HG03558 (cell line): Measurements from ENCODE around the gene ERAL1.
"Not testable (repeated sequence)": the region's sequence is repeated elsewhere in the genome, so short reads cannot be mapped to it uniquely, and the experiment has no call there.

Source experiments
- ATAC-seq: cut with Tn5 transposase; IDR thresholded peaks from one replicate; pipeline ENCODE4 v1.9.1; 2021; ENCODE audit warnings: moderate number of reproducible peaks; ENCODE audit not compliant: unreplicated experiment; ENCODE audit errors: extremely low read depth

The ERAL1 gene

GRCh38 chr17:28877150-28877711 lies 22.4 kb downstream of the ERAL1 start:
- ATAC-seq, result not testable (repeated sequence)

DNA sequence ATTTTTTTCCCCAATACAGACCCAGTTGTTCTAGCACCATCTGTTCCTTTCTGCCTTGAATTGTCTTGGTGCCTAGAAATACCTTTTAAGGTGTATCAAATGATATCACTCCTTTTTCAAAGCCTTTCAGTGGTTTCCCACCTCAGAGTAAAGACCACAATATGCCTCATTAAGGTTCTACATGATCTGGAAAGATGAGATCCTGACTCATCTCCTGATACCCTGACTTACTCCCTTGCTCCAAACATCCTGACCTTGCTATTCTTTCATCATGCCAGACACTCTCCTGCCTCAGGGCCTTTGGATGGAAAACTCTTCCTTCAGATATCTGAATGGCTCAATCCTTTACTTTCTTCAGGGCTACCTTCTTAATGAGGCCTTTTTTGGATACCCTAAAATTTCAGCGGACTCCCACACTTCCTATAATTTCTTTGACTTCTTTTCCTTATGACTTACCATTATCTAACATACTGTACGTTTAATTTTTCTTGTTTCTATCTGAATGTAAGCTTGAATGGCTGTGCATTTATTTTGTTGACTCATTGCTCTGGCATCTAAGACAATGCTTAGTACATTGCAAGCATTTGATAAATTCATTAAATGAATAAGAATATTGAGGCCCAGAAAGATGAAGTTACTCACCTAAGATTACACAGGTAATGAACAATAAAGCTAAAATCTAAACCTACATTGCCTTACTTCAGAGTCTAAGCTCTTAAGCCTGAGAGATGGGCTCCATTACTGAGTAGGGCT lies 23.5 kb downstream of the ERAL1 start:
- no peak for ATAC-seq

DNA sequence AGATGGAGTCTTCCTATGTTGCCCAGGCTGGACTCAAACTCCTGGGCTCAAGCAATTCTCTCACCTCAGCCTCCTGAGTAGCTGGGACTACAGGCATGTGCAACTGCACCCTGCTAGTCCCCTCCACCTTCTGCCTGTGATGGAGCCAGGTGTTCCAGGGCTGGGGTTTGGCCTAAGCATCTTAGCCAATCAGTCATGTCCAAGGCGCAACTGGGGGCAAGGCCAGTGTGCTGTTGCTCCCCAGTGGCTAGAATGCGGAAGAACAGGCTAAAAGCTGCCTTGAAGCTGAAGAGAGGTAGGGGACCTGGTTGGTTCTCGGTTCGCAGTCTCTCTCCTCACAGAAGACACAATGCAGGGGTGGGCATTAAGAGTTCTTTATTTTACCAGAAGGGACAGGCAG lies 24.2 kb downstream of the ERAL1 start:
- ATAC-seq, result no peak

- ATAC-seq, result no peak
These were observed 25.2 kb downstream of the ERAL1 start for GRCh38 chr17:28879886-28880571.

- no peak for ATAC-seq
These were observed 25.7 kb downstream of the ERAL1 start for GRCh38 chr17:28880572-28880945.

GRCh38 chr17:28881533-28882056 lies 26.8 kb downstream of the ERAL1 start:
- ATAC-seq, result no peak

DNA sequence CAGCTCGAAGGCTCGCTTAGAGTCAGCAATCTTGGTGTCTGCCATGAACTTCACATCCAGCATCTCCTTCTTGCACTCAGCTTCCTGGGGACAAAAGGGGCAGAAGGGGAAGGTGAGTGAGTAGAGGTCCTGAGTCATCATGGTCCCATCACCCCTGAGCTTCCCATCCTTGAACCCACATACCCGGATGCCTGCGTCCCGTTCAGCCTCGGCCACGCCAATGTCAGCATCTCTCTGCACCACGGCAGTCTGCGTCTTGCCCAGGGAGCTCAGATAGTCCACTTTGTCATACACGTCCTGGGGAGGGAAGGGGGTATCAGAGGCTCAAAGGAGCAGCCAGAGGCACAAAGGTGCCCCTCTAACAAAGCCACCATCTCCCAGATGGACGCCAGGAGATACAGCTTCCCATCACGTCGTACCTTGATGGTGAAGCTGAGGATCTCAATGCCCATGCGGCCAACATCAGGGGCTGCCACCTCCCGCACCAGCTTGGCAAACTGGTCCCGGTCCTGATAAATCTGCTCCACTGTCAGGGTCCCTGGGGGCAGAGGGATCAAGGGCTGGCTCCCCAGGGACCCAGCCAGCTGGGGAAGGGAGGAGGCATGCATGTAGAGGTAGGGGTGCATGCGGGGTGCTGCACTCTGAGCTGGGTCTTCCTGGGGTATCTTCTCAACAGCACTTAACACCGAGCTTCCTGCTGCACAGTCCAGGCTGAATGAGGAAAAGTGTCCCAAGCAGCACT lies 27.5 kb downstream of the ERAL1 start:
- ATAC-seq, result no peak

- no peak for ATAC-seq
These were observed 29.3 kb downstream of the ERAL1 start for GRCh38 chr17:28883967-28884702.

DNA sequence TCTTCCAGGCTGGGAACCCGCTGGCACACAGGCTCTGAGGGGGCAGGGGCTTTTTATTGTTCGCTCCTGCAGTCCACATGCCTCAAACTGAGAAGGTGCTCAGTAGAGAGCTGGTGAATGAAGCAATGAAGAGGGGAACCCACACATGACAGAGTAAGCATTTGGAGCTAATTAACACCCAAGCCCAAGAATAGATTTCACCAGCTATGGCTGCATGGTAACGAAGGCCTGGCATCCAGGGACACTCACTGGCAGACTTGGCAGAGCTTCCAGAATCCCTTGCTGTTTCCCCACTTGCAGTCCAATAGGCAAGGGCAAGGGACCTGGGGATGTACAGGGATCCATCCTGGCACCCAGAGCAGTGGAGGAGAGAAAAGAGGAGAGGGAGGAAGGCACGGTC lies 30.5 kb downstream of the ERAL1 start:
- no peak for ATAC-seq

DNA sequence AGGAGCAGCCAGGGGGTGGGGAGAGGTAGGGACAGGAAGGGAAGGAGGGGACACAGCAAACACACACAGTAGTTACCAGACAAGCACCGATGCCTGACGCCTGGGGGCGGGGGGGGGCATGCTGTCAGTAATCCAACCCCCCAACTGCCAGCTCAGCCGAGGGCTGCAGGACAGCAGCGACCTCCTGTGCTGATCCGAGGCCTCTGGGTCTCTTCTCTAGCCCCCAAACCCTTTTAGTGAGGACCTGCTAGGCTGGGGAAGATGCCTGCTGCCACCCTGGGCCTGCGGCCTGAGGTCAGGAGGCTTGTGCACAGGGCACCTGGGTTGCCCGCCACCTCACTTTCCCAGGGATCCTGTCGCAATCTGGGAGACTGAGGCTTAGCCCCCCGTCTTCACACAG lies 31.1 kb downstream of the ERAL1 start:
- ATAC-seq, result no peak

- ATAC-seq, result no peak
These were observed 33.2 kb downstream of the ERAL1 start for GRCh38 chr17:28887871-28888471.

- ATAC-seq, result no peak
These were observed 34.0 kb downstream of the ERAL1 start for GRCh38 chr17:28888832-28889231.

- no peak for ATAC-seq
These were observed 35.2 kb downstream of the ERAL1 start for GRCh38 chr17:28889996-28890395.

DNA sequence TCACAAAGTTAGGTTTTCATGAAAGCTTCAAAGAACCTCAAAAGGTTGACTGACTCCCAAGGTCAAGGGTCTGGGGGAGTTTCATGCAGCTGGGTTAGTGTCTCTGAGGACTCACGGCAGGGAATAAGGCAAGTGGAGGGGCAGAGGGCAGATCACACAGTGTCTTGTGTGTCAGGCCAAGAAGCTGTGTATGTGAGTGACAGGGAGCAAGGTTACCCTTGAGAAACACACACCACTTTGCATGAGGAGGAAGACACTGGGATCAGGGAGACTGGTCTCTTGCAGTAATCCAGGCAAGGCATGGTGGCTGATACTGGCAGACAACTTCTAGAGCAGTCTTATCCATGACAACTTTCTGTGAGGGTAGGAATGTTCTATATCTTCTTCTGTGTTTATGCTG lies 36.4 kb downstream of the ERAL1 start:
- ATAC-seq, result no peak

GRCh38 chr17:28892024-28892423 lies 37.2 kb downstream of the ERAL1 start:
- ATAC-seq, result no peak

DNA sequence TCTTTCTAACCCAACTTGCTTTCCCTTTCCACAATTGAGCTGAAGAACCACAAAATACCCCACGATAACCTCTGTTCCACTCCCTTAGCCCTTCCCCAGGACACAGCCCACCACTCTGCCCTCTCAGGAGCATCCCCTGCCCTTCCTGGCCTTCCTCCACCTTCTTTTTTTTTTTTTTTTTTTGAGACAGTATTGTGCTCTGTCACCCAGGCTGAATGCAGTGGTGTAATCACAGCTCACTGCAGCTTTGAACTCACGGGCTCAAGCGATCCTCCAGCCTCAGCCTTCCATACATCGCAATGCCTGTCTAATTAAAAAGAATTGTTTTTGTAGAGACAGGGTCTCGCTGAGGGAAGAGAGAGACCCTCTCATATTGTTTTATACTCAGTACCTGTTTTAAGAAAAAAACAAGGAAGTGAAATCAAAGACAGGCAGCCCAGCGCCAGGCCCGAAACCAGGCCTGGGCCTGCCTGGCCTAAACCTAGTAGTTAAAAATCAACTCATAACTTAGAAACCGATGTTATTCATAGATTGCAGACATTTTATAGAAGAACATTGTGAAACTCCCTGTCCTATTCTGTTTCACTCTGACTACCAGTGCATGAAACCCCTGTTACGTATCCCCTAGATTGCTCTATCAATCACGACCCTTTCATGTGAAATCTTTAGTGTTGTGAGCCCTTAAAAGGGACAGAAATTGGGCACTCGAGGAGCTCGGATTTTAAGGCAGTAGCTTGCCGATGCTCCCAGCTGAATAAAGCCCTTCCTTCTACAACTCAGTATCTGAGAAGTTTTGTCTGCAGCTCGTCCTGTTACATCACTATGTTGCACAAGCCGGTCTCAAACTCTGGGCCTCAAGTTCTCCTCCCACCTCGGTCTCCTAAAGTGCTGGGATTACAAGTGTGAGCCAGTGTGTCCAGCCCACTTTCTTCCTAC lies 38.7 kb downstream of the ERAL1 start:
- not testable (repeated sequence) for ATAC-seq

DNA sequence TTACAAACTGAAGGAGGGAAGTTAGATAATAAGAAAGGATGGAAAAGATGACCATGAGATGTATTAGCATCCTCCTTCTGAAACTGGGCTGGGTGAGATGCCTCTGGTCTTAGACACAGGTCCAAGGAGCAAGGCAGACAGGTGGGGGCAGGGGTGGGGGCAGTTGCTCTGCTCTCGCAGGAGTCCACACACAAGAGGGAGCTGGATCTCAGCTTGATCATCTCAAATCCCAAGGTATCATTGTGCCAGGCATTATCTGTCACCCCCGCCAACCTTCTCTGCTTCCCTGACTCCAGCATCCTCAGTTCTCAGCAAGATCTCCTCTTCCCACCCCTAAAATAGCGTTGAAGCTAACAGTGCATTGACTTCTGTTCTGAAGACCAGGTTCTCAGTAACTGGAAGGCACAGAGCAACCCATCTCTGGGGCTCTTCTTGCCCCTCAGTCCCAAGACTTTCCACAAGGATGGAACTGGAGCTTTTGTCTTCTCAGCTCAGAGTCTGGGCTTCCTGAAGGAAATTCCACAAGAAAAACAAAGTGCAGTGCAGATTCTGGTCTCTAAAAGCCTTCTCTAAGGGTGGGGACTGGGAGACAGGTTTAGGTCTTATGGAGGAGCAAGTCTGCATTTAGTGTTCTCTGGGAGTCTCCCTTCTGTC lies 41.1 kb downstream of the ERAL1 start:
- no peak for ATAC-seq

- ATAC-seq, result no peak
These were observed 41.7 kb downstream of the ERAL1 start for GRCh38 chr17:28896491-28896883.
